MM.1S (cell line): ENCODE measurements around the gene MAP2K7.

ENCODE experiments used
- DNase-seq: peaks from one replicate; pipeline ENCODE4 v3.0.0-alpha.2; 2015
- H2AFZ ChIP-seq: fragments of 300-600 bp; sonication (generic); 2 replicates; pipeline ENCODE4 v1.6.0; 2016; ENCODE audit warnings: antibody characterized with exemption, low read length
- H3F3A ChIP-seq: fragments of 300-600 bp; sonication (generic); 2 replicates; pipeline ENCODE4 v1.6.1; 2016; ENCODE audit warnings: mild to moderate bottlenecking, antibody characterized with exemption, low read length, moderate library complexity, mixed read lengths; ENCODE audit not compliant: insufficient read depth
- H3K27ac ChIP-seq: fragments of 300-600 bp; sonication (generic); 2 replicates; pipeline ENCODE4 v1.5.1; 2016; ENCODE audit warnings: mild to moderate bottlenecking, low read length
- H3K27me3 ChIP-seq: fragments of 300-600 bp; sonication (generic); replicated peaks from 2 replicates; pipeline ENCODE4 v1.6.0; 2016; ENCODE audit warnings: low read length; ENCODE audit not compliant: insufficient read depth
- H3K36me3 ChIP-seq: fragments of 300-600 bp; sonication (generic); replicated peaks from 2 replicates; pipeline ENCODE4 v1.6.1; 2016; ENCODE audit warnings: mild to moderate bottlenecking, low read length, mixed read lengths; ENCODE audit not compliant: insufficient read depth
- H3K4me1 ChIP-seq: fragments of 300-600 bp; sonication (generic); 2 replicates; pipeline ENCODE4 v1.6.1; 2016; ENCODE audit warnings: low read length, mixed read lengths
- H3K4me2 ChIP-seq: fragments of 300-600 bp; sonication (generic); 2 replicates; pipeline ENCODE4 v1.6.0; 2016; ENCODE audit warnings: low read depth, low read length
- H3K4me3 ChIP-seq: fragments of 300-600 bp; sonication (generic); 2 replicates; pipeline ENCODE4 v1.5.1; 2016; ENCODE audit warnings: low read length, mixed read lengths
- H3K79me2 ChIP-seq: fragments of 300-600 bp; sonication (generic); 2 replicates; pipeline ENCODE4 v1.6.1; 2016; ENCODE audit warnings: mixed run types, low read length, mixed read lengths
- H3K9ac ChIP-seq: fragments of 300-600 bp; sonication (generic); 2 replicates; pipeline ENCODE4 v1.6.1; 2016; ENCODE audit warnings: low read length, mixed read lengths
- H3K9me2 ChIP-seq: fragments of 300-600 bp; sonication (generic); replicated peaks from 2 replicates; pipeline ENCODE4 v1.6.1; 2016; ENCODE audit warnings: mild to moderate bottlenecking, low read length, mixed read lengths; ENCODE audit not compliant: insufficient read depth
- H3K9me3 ChIP-seq: fragments of 300-600 bp; sonication (generic); replicated peaks from 2 replicates; pipeline ENCODE4 v1.6.1; 2016; ENCODE audit warnings: mild to moderate bottlenecking, low read length, mixed read lengths; ENCODE audit not compliant: insufficient read depth
- H4K20me1 ChIP-seq: fragments of 300-600 bp; sonication (generic); 2 replicates; pipeline ENCODE4 v1.6.1; 2016; ENCODE audit warnings: mild to moderate bottlenecking, low read length, moderate library complexity, mixed read lengths; ENCODE audit not compliant: insufficient read depth
- CTCF ChIP-seq: fragments of 300-600 bp; sonication (generic); IDR thresholded peaks from 2 replicates; pipeline ENCODE4 v1.5.1; 2016; ENCODE audit warnings: antibody characterized with exemption, low read length, mixed read lengths
- EZH2 ChIP-seq: fragments of 300-600 bp; sonication (generic); optimal IDR thresholded peaks from 2 replicates; pipeline ENCODE3; 2017; ENCODE audit warnings: low read depth, mild to moderate bottlenecking, antibody characterized with exemption, low read length, mixed read lengths
- EZH2phosphoT487 ChIP-seq: fragments of 300-600 bp; sonication (generic); IDR thresholded peaks from 2 replicates; pipeline ENCODE4 v1.6.1; 2018; ENCODE audit warnings: antibody characterized with exemption, low read length

Gene MAP2K7

GRCh38 chr19:7864690-7865074, 39.0 kb upstream of the MAP2K7 start:
- no peaks in the 10 kb centered on the region for H3K36me3 ChIP-seq
- H3F3A ChIP-seq: no peaks in the 10 kb centered on the region
- peaks cover 14% of the 10 kb centered on the region for H3K27me3 ChIP-seq
- no peaks in the 10 kb centered on the region for H3K9me2 ChIP-seq
- no peak overlapping the region for H3K27ac ChIP-seq
- H3K4me2 ChIP-seq: peak overlapping the region; percentile 68; the same call in 1 of the 2 replicates
- H3K79me2 ChIP-seq: no peaks in the 10 kb centered on the region
- H4K20me1 ChIP-seq: no peaks in the 10 kb centered on the region
- H3K4me1 ChIP-seq: peaks cover 10% of the 10 kb centered on the region
- TF ChIP-seq EZH2 (no peak), CTCF (no peak), EZH2phosphoT487 (no peak)
- no peak overlapping the region for H3K4me3 ChIP-seq
- no peak overlapping the region for H2AFZ ChIP-seq
- DNase-seq: no peak
- H3K9me3 ChIP-seq: no peaks in the 10 kb centered on the region
- no peak overlapping the region for H3K9ac ChIP-seq

GRCh38 chr19:7865262-7865911, 38.3 kb upstream of the MAP2K7 start:
- no peak for TF ChIP-seq EZH2
- TF ChIP-seq EZH2phosphoT487: no peak
- peak; percentile 20 for TF ChIP-seq CTCF
- Histone ChIP-seq H3K4me3 (peak overlapping the region; percentile 51), H2AFZ (peak overlapping the region; percentile 37), H3K9me2 (no peaks in the 10 kb centered on the region), H3K9ac (peak overlapping the region; percentile 24; the same call in 1 of the 2 replicates), H3K4me2 (peak overlapping the region; percentile 68), H3K79me2 (no peaks in the 10 kb centered on the region), H3K27ac (no peak overlapping the region), H4K20me1 (no peaks in the 10 kb centered on the region), H3F3A (no peaks in the 10 kb centered on the region), H3K36me3 (no peaks in the 10 kb centered on the region), H3K9me3 (no peaks in the 10 kb centered on the region), H3K27me3 (peaks cover 14% of the 10 kb centered on the region), H3K4me1 (peaks cover 10% of the 10 kb centered on the region)
- peak; percentile 29 for DNase-seq

GRCh38 chr19:7866399-7867091, 37.1 kb upstream of the MAP2K7 start:
- Histone ChIP-seq H4K20me1 (no peaks in the 10 kb centered on the region), H3K4me3 (no peak overlapping the region), H3K27me3 (peaks cover 14% of the 10 kb centered on the region), H3K36me3 (no peaks in the 10 kb centered on the region), H3K9me2 (no peaks in the 10 kb centered on the region), H3K27ac (no peak overlapping the region), H3F3A (peaks cover 8% of the 10 kb centered on the region), H3K9ac (no peak overlapping the region), H3K4me2 (no peak overlapping the region), H3K79me2 (no peaks in the 10 kb centered on the region), H3K4me1 (peaks cover 17% of the 10 kb centered on the region), H2AFZ (no peak overlapping the region), H3K9me3 (no peaks in the 10 kb centered on the region)
- TF ChIP-seq EZH2 (no peak), EZH2phosphoT487 (no peak), CTCF (no peak)
- DNase-seq: no peak
